Hippocampal formation (tissue), 2 donors: Measurements from ENCODE around the gene CRYBA2.

Source experiments
- DNase-seq, 2 donors: peaks; one replicate each; lab custom pipeline; 2025; lab: John Stamatoyannopoulos, UW

The CRYBA2 gene, protein sequence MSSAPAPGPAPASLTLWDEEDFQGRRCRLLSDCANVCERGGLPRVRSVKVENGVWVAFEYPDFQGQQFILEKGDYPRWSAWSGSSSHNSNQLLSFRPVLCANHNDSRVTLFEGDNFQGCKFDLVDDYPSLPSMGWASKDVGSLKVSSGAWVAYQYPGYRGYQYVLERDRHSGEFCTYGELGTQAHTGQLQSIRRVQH

DNA sequence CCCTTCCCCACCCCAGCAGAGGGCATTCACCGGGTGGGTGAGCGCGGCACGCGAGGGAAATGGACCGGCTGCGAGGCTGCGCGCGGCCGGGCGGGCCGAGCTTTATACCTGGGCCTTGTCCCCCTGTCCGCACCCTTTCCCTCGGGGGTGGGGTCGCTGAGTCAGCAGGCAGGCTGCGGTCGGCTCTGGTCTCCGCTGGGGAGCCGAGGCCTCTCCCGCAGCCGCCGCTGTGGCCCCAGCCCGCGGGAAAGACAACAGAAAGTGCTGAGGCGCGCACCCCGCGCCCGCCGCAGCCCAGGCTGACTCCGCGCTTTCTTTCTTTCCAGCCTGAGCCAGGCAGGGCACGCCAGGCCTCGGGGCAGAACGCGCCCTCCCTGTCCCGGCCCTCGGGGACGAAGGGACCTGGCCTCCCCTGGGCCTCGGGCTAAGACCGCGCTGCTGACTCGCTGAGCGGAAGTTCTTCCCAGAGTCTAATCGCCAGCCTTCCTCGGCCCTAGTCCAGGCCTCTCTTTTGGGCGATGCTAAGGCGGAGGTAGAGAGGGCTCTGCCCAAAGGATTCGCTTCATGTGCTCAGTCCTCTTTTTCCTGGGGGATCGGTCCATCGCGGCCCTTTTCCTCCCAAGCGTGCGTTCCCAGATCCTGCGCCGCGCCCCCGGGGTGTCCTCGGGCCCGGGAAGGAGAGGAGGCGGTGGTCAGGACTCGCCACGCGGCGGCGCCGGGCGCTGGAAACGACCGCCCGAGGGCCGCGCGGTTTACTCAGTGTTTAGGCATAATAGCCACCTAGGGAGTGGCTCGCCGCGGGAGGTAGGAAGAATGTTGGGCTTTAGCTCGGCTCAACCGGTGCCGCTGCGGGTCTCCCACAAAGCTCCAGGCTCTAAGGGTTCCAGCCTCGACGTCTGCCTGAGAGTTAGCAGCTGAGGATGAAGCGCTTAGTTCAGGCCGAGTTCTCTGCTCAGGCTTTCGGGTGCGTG lies at the start of gene CRYBA2:
CRYBA2 (minus strand) TSS at position 78 of the 971 bp plus-strand sequence. CDS start 246 bp downstream, outside the sequence.
- DNase-seq = no peak

DNA sequence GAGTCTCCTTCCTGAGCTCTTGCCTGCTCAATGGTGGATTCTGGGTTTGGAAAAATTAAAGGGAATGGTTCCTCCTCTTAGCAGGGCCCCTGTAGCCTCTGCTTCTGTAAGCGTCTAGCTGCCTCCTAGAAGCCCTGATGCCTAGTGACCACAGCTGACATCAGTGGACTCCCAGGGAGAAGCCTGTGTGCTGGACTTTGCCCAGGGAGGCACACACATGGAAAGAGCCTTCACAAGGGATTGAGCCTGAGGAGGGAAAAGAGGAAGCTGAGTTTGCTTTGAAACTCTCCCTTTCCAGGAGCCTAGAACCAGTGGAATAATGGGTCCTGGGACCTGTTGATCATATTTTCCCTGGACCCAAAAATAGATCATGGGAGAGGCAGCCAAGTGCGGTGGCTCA lies 49.5 kb upstream of the CRYBA2 start:
- no peak for DNase-seq

- no peak for DNase-seq
These were observed 48.9 kb upstream of the CRYBA2 start for GRCh38 chr2:219042157-219042556.

DNA sequence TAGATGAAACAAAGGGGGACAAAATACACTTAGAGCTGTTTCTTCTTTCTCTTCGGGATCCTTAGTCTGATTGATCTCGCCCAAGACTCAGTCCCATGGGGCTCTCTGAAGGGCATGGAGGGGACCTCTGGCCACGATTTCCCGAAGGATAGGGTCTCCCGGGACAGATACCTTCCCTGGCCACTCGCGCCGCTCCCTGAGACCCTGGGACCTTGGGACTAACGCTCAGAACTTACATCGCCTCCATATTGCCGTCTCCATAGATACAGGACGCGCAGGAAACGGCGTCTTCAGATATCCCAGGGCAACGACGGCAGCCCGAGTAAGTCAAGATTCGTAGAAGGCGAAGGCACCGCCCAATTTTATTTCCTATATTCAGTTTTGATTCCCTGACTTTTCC lies 48.0 kb upstream of the CRYBA2 start, which contains the start of gene CFAP65:
CFAP65 (minus strand) TSS at position 265 of the 400 bp plus-strand sequence. CDS start 2,468 bp downstream, outside the sequence.
- peak in 1 of 2 donors; percentile 41 for DNase-seq

DNA sequence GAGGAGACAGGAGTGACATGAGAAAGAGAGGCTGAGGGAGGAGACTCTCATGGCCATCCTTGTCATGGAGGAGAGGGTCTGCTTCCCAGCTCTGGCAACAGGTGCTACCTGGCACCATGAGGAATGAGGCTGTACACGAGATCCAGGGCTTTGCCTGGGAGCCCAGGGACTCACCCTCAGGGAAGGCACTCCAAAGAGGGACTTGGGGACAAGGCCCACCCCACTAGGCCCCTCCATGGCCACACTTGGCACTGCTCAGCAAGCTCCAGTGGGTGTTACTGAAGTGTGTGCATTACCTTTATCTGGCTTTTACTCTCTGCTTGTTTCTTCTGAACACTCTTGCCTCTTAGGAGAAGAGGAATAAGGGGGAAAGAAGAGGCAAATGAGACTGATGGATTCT lies 45.4 kb upstream of the CRYBA2 start:
- no peak for DNase-seq

DNA sequence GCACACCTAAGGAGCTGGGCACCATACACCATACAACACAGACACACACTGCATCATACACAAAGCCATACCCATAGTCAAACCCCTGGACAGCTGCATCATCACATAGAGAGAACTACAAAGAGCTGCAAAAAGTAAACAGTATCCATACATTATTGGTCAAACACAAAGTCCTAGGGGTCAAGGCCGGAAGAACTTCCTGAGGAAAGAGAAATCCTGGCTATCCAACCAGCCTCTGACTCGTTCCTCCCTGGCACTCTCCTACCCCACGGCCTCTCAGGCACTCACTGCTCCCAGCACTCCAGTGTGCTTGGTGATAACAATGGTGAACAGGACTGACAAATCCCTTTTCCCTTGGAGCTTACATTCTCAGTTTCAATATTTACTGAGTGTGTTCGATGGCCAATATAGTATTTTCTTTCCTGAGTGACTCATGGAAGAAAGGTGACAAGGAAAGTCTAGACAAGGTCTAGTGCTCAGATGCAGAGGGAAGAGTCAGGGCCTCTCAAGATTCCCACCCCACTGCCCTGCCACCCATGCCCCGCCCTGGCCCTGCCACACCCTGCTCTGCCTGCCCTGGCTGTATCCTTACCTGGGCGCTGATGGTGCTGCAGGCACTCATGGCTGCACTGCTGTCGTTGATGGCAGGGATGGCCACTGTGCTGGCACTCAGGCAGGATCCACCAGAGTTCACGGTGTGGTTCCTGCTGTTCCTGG lies 44.7 kb upstream of the CRYBA2 start:
- DNase-seq = no peak

GRCh38 chr2:219035942-219036341 lies 42.7 kb upstream of the CRYBA2 start:
- no peak for DNase-seq

DNA sequence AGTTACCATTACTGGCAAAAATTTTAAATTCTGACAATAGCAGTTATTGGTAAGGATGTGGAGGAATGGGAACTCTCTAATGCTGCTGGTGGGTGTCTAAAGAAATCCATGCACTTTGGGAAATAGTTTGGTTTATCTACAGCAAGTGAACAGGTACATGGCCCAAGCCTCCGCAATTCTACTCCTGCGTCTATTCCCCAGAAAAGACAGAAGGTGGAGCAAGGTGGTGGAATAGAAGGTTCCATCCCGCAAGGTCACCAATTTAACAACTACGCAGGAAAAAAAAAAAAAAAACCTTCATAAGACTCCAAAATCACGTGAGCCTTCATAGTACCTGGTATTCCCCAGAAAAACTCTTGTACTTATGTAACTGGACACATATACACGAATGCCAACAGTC lies 41.6 kb upstream of the CRYBA2 start:
- no peak for DNase-seq

DNA sequence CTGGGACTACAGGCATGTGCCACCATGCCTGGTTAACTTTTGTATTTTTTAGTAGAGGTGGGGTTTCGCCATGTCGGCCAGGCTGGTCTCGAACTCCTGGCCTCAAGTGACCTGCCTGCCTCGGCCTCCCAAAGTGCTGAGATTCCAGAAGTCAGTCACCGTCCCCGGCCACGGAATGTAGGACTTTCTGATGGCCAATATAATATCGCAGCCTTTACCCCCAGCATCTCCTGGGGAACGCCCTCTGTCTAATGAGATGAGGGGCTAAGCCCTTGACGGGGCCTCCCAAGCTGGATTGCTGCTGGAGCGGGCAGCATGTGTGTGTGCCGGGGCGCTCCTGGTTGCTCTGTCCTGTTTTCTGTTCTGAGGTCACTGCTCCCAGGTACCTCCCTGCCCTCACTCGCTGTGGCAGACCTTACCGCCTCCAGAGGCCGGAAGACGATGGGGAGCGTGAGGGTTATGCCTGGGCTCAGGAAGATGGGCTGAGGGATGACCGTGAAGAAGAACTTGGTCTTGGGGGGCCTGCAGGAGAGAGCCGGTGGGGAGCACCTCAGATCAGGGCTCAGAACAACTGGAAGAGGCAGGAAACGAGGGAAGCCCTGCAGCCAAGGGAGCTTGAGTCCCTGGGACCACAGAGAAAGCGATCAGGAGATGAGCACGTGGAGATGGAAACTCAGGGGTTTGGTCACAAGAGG lies 39.0 kb upstream of the CRYBA2 start:
- DNase-seq = no peak

DNA sequence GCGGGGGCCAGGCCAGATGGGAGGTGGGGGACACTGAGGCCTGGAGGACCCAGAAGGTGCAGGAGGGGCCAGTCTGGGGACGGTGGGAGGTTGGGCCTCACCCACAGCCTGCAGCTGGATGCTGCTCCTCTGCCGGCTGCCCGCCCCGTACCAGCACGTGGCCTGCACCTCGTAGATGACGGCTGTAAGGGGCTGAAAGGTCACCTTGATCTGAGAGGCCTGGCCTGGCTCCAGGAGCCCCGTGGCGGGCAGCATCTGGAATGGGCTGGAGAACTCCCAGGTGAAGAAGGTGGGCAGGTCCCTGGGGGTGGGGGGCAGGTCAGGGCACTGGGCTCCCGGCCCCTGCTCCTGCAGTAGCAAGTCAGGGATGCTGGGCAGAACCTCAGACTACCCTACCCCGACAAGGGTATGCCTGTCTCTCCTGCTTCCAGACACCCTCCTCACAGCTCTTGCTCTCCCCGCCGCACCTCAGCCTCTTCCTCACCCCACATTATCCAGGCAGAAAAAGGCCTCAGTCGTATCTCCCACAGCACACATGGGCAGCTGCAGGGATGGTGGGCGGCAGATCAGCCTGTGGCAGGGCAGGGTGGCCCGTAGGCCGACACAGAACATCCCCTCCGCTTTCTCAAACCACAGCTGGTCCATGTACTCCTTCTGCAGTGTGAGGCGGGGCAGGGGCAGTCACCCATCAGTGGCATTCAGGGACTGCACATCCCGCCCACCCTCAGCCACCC lies 38.0 kb upstream of the CRYBA2 start:
- DNase-seq = no peak

- DNase-seq = no peak
These were observed 37.1 kb upstream of the CRYBA2 start for GRCh38 chr2:219030177-219030940.

GRCh38 chr2:219029829-219030165 lies 36.6 kb upstream of the CRYBA2 start:
- peak; percentile 63 to 79 for DNase-seq

GRCh38 chr2:219028996-219029828 lies 36.0 kb upstream of the CRYBA2 start:
- no peak for DNase-seq

- no peak for DNase-seq
These were observed 34.9 kb upstream of the CRYBA2 start for GRCh38 chr2:219028141-219028540.

DNA sequence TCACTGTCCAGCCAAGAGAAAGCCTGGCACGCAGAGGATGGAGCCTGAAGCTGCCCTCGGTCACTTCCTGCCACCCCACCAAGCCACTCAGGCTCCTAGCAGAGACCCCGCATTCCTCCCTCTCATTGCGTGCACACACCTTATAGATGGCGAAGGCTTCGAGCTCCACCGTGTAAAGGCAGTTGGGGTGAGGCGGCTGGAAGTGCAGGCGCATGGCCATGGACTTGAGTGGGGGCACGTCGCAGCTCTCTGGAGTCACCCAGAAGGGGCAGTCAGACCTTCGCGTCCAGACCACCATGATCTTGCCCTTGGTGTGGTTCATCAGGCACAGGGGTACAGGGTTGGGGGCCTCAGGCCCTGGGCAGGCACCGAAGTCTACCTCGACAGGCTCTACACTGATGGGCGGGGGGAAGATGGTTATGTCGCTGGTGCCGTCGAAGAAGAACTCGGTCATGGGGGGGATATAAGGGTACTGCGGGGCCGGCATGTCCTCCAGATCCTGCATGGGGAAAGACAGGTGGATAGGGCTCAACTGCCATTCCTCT lies 34.4 kb upstream of the CRYBA2 start:
- DNase-seq = no peak

GRCh38 chr2:219026946-219027345 lies 33.7 kb upstream of the CRYBA2 start:
- DNase-seq = no peak

DNA sequence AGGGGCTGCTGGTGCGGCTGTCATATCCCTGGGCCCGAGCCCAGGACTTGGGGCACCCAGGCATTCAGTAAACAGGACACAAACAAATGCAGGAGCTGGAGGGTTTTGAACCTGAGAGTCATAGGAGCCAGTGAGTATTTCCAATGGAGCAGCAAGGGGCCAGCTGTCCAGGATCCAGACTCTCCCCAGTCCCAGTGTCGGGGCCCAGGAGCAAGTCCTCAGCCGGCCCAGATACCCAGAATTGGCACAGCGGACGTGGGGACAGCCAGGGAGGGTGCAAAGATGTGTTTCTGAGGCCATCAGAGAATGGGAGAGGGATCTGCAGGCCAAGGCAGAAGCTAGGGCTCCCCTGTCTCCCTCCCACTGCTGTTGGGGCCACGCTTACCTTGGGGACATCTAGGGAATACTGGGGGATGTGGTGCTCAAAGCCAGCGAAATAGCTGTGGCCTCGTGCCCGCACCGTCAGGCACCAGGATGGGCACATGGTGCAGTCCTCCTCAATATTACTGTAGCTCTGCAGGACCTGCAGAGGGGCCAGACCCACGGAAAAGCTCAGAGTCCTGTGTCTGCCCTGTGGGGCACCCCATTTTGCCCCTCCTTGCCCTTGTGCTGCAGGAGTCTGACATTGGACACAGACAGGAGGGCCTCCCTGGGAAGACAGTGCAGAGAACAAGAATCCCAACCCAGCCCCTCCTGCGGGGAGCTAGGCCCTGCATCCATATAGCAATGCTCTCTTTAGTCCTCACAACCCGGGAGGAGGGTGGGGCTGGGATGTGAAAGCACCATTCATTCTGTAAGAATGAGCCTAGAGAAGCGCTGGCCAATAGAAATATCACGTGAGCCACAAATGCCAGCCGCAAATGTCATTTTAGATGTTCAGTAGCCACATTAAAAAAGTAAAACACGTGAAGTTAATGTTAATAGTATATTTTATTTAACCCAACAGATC lies 32.7 kb upstream of the CRYBA2 start:
- DNase-seq = peak; percentile 74 to 86

DNA sequence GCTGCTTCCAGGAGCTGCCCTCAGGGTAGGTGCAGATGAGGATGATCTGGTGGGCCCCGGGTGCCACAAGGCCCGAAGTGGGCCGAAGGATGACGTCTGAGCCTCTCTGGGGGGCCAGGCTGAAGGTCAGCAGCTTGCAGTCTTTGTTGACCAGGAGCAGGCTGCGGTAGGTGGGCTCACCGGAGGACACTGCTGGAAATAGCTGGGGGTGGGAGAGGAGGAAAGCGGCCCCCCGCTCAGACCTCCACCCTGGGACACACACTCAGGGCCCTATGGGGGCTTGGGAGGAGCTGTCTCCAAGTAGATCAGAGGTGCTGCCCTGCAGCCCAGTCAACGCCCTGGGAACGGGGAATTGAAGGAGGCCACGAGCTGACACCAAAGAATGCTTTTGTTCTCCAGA lies 30.8 kb upstream of the CRYBA2 start:
- no peak for DNase-seq
